Measurements from ENCODE around the gene ZDHHC17.

The ZDHHC17 gene

DNA sequence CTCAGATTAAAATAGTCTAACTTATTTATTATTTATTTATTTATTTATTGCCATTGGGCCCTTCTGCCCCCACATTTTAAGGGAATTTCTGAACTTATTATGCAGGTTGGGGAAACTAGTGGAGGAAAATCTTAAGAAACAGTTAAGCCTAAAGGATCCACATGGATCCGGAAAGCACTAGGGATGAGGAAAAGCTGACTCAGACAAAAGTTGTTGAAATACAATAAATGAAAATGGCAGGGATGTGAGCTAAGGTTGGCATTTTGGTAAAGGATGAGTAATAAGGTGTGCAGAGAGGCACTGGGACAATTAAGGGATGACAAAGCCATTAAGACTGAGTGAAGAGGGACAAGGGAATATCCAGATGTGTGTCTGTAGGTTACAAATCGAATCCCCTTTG, 135.6 kb downstream of the ZDHHC17 start:
- no peak for DNase-seq (ENCODE audit: extremely low read depth, low read depth)
- TF ChIP-seq, protein P1, sequence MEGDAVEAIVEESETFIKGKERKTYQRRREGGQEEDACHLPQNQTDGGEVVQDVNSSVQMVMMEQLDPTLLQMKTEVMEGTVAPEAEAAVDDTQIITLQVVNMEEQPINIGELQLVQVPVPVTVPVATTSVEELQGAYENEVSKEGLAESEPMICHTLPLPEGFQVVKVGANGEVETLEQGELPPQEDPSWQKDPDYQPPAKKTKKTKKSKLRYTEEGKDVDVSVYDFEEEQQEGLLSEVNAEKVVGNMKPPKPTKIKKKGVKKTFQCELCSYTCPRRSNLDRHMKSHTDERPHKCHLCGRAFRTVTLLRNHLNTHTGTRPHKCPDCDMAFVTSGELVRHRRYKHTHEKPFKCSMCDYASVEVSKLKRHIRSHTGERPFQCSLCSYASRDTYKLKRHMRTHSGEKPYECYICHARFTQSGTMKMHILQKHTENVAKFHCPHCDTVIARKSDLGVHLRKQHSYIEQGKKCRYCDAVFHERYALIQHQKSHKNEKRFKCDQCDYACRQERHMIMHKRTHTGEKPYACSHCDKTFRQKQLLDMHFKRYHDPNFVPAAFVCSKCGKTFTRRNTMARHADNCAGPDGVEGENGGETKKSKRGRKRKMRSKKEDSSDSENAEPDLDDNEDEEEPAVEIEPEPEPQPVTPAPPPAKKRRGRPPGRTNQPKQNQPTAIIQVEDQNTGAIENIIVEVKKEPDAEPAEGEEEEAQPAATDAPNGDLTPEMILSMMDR (IDR thresholded peaks at IDR 0.05; ENCODE audit: low read depth, low read length): no peak

DNA sequence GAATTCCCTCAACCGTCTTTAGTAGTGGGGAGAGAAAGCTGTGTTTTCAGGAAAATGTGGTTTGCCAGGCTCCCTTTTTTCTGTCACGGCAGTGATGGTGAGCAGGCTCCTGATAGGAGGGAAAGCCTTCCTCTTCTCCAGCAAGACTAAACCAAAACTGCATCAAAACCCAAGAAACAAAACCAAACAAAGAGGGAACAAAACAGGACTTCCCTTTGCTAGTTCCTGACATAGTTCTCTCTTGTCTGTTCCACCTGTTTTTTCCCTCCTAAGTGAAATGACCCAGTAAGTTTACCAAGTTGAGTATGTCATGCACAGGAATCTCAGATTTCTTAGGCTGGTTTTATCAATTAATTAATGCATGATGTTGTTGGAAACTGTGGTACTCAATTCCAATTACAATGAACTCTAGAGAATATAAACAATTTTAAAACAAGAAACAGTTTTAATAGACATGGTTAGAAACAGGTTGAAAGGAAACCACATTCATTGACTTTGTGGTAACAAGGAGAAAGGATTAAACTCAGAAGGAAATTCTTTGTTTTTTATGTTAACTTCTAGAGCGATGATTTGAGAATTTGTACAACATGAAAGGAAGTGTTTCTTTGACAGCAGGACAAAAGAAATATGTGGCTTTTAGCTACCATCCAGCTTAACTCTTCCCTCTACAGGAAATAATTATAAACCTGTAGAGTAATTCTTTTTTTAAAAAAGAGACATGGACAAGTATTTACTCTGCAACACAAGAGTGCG, 137.9 kb downstream of the ZDHHC17 start:
- DNase-seq (ENCODE audit: extremely low read depth, low read depth): no peak

More for the DNA sequence above, 137.9 kb downstream of the ZDHHC17 start:
- TF ChIP-seq, protein P1 (IDR thresholded peaks at IDR 0.05; ENCODE audit: low read depth, low read length): no peak
